GM03348 (cell line): ENCODE data around the gene ATP13A5.

Source experiments
- DNase-seq: peaks from one replicate; pipeline ENCODE4 v3.0.0; 2012; ENCODE audit warnings: low spot score

ATP13A5 gene

DNA sequence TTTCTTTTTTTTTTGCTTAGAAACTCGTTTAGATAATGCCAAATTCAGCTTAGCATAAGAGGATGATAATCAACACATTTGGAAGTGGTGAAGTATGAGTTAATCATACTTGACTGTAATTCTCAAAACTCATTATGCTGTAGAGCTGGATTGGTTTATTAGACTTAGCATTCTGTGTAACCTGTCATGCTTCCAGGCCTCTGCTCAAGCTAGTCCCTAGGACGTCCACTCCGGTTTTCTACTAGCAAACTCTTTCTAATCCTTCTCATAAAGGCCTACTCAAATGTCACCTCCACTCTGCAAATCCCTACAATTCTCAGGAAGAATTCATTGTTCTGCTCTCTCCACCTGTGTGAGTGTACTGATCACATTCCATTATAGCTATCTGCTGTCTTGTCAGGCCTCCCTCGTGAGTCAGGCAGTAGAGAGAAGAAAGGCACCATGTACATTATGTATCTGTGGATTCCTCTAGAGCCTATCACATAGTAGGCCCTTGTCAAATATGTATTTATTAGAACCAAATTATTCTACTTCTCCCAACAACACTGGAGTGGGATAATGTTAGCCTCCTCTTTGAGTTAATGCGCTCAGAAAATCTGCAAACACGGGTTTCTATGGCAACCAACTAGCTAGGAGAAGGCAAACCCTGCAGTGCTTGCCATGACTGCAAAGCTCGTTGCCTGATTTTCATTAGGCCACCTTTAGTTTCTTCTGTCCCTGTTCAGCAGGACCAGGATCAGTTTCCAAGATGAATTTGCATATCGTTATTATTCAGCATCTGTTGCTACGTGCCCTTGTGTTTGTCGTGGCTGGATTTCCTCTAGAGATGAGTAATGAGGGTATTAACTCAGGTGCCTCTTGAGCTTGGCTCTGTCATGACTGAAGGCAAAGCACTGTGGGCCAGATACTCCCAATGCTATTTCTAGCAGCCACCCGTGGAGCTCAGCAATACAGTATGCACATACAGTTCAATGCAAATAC lies 30.7 kb downstream of the ATP13A5 start:
- no peak for DNase-seq

GRCh38 chr3:193346259-193346658 lies 32.3 kb downstream of the ATP13A5 start:
- no peak for DNase-seq

DNA sequence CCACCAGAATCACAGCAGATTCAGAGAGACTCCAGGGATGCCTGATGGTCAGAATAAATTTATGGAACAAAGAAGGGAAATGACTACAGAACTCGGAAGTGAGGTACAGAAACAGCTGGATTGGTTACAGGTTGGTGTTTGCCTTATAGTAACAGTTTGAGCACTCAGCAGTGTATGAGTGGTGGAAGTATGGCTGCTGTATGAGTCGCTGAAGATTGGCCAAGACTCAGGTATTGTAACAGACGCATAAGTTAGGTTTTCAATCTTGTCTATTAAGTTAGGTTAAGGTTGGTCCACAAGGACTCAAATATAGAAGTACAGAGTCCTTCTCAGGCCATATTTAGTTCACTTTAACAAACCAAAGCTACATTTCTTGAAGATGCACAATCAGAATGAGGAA lies 33.1 kb downstream of the ATP13A5 start:
- no peak for DNase-seq

GRCh38 chr3:193344486-193344885 lies 34.1 kb downstream of the ATP13A5 start:
- no peak for DNase-seq

- no peak for DNase-seq
Measured at GRCh38 chr3:193343726-193344222, 34.8 kb downstream of the ATP13A5 start.

GRCh38 chr3:193342551-193342950 lies 36.0 kb downstream of the ATP13A5 start:
- no peak for DNase-seq

- no peak for DNase-seq
Measured at GRCh38 chr3:193335031-193335430, 43.5 kb downstream of the ATP13A5 start.

GRCh38 chr3:193333229-193333628 lies 45.3 kb downstream of the ATP13A5 start:
- DNase-seq, result no peak

DNA sequence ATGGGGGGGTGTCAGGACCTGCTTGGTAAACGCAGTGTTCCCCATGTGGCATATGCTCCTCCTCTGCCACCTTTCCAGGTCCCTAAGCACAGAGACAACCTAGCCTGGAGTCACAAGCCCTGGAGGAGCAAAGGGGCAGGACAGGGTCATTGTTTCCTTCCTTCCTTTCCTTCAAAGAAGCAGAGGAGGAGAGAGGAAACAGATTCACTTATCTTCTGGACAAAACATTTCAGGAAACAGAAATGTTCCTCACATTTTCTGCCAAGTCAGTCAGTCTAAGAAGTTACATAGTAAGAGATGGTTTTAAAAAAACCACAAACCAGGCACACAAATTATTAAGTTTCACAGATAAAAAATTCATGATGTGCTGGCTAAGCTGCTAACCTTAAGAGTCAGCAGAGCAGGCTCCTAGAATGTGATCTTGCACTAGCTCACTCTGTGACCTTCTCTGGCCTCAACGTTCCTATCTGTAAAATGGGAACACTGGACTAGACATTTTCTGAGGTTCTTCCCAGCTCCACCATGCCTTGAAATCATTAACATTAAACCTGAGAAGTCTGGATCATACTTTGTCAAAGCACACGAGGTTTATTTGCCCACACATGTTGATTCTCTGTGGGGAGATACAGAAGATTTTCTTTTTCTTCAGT lies 47.9 kb downstream of the ATP13A5 start:
- DNase-seq, result no peak

DNA sequence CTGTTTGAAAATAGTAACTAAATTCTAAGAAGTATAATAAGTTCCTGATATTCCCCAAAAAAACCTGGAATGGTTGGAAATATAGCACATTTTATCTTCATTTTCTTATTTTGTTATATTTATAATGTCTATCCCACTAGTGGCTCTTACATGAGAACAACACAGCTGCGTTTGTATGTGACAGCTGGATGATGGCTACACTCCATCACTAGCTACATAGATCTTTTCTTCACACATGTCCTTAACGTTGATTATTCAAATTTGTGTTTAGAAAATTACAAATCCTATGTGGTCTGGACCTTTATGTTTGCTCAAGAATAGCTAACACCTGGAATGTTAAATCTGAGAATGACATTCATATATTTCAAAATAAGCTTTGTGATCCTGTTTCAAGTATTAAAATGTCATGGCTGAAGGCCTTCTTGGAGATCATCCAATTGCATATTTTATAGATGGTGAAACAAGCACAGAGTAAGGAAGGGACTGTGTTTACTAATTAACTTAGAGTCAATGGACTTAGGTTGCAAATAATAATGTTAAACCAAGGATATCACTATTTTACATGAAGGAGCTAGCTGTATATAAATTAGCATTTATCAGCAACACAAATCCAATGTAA lies 60.8 kb downstream of the ATP13A5 start:
- DNase-seq, result no peak

GRCh38 chr3:193314161-193314560 lies 64.4 kb downstream of the ATP13A5 start:
- DNase-seq, result no peak

DNA sequence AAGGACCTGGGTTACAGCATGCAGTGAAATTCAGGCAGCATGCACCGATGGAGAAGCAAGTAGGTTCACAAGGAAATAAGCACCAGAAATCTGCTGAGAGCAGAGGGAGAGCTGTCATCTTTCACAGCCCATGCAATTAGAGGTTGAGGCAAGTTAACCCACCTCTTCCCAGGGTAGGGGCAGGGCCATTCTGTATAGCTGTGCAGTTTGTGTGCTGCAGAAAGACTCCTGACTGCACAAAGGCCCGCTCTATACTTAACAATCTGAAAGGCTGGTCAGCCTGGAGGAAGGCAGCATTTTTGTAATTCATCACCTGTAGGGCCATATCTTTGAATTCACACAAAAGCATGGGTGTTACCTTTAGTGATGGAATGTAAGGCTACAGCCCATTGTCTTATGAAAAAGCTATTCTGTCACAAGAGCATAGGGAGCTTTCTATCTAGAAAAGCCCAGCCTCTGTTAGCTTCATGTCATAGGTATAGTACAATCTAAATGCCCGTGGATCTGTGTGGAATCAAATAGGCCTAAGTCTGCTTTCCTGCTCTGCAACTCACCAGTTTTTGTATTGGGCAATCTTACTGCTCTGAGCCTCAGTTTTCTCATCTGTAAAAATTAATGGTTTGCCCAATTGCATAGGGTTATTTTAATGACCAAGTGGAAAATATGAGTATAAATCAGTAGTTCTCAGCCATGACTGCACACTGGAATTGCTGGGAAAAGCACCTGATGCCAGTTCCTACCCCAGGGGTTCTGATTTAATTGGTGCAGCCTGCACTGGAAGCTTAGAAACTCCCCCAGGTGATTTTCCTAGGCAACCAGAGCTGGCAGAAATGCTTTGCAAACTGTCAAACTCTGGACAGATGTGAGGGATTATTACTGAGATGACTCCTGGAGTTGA lies 65.2 kb downstream of the ATP13A5 start:
- no peak for DNase-seq

- no peak for DNase-seq
Measured at GRCh38 chr3:193310914-193311723, 67.4 kb downstream of the ATP13A5 start.

DNA sequence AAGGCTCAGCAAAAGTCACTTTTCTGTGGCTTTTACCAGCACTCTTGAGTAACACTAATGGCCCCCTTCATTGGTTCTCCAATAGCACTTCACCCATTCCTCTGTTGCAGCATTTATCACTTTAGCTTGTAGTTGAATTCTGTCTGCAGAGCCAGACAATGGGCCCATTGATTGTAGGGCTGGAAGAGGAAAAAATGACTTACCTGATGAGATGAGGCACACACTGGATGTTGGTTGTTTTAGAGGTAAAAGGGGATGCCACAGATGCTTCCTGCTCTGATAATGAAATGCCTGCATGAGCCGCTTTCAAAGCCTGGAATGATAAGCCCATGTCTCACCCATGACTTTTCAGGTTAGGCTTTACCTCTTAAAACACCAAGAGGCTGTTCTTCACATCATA lies 73.2 kb downstream of the ATP13A5 start:
- no peak for DNase-seq

GRCh38 chr3:193301433-193301832 lies 77.1 kb downstream of the ATP13A5 start:
- no peak for DNase-seq

- no peak for DNase-seq
Measured at GRCh38 chr3:193297421-193297820, 81.1 kb downstream of the ATP13A5 start.

DNA sequence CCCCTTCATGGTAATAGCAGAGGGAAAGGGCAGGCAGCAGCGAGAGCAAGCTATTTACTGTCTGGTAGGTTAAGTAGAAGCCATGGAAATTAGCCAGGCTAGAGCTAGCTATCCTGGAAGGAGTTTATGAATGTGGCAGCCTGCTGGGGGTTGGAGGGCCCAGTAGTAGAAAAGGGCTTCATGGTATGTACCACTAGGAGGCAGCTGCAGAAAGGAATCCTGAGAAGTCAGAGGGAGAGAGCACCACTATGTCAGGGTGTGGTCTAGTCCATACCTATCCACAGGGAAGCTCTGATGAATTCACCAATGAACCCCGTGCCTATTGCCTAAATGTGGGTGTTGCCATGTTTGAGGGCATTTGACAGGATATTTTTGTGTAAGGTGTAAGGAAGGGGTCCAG lies 82.6 kb downstream of the ATP13A5 start:
- DNase-seq, result no peak

GRCh38 chr3:193292386-193292785 lies 86.2 kb downstream of the ATP13A5 start:
- no peak for DNase-seq

- DNase-seq, result no peak
Measured at GRCh38 chr3:193271101-193271840, 107.3 kb downstream of the ATP13A5 start.

DNA sequence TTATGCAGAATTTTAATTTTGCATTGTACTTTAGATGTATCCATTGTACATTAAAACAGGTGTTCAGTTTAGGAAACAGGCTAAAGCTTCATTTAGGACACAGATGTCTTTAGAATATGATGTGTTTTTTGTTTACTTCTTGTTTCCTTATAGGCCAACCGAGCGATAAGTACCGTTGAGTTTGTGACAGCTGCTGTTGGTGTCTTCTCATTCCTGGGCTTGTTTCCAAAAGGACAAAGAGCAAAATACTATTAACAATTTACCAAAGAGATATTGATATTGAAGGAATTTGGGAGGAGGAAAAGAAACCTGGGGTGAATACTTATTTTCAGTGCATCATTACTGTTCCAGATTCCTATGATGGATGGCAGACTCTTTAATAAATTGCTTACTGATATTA lies 108.1 kb downstream of the ATP13A5 start:
- no peak for DNase-seq
